ENCODE measurements around the gene ZNRF1.

The ZNRF1 gene

DNA sequence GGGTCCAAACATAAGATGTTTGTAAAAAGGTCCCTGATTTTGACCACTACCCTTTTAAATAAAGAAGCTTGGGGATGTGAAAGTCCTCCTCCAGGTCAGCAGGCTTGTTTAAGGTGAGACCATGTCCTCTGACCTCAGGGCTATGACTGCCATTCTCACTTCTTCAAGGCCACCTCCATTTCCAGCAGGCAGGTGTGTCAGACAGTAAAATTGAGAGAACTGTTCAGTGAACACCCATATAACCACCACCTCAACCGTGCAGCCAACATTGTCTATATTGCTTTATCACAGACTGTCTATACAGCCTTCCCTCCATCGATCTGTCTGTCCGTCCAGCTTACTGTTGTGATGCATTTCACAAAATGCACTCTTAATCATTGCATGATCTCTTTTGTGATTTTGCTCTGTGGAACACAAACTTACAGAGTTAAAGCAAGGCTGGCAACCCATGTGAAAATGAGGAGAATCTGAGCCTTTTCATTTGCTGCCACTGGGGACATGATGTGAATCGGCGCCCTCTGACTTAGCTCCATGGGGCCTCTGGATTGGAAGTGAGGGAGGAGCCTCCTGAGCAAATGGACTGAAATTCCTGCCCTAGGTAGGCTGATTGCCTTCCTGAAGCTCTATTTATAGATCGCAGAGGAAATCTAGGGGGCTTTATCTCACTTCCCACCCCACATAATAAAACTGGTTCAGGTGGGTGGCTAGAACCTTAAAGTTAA lies 53.8 kb downstream of the ZNRF1 start:
- no peak for DNase-seq (ENCODE audit: low read depth)
- TF ChIP-seq, protein P1, sequence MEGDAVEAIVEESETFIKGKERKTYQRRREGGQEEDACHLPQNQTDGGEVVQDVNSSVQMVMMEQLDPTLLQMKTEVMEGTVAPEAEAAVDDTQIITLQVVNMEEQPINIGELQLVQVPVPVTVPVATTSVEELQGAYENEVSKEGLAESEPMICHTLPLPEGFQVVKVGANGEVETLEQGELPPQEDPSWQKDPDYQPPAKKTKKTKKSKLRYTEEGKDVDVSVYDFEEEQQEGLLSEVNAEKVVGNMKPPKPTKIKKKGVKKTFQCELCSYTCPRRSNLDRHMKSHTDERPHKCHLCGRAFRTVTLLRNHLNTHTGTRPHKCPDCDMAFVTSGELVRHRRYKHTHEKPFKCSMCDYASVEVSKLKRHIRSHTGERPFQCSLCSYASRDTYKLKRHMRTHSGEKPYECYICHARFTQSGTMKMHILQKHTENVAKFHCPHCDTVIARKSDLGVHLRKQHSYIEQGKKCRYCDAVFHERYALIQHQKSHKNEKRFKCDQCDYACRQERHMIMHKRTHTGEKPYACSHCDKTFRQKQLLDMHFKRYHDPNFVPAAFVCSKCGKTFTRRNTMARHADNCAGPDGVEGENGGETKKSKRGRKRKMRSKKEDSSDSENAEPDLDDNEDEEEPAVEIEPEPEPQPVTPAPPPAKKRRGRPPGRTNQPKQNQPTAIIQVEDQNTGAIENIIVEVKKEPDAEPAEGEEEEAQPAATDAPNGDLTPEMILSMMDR (IDR thresholded peaks at IDR 0.05; ENCODE audit: low read depth, low read length, missing control alignments): no peak
- in situ Hi-C loops (cut with HindIII; ENCODE audit: low sequenced_read_pairs): no loop called here
- H3K4me3 ChIP-seq (ENCODE audit: low read depth, low read length): no peak overlapping the region

DNA sequence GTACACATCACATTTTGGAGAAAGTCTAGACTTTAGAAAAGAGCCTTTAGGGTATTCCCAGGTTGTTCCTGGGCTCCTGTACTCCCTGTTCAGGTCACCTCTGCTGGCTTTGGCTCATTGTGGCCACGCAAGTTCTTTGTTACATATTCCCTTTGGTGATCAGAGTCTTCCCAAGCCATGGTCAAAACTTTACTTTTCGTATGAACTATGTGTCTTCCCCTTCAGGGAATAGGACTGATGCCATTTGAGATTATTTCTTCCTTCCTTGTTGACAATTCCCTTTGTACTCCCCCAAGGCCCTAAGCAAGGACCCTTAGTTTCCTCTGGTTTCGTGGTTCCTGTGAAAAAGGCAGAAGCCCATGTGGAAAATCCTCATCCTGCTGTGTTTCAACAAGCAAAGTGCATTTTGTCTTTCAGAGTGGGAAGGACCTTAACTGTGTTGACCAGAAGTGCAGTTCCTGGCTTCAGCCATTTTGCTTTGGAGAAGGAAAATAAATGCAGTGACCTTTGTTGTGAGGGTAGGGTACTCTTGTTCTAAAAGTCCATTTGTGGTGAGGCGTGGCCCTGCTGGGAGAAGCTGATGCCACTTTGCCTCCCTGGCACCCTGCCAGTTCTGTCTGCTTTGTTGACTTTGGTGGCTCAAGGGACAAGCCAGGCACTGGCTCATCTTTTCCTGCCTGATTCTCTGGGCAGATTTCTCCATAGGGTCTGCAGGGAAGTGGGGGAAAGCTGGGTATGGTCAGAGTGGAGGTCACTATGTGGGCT lies 55.1 kb downstream of the ZNRF1 start:
- no peak for DNase-seq (ENCODE audit: low read depth)
- in situ Hi-C loops (cut with HindIII; ENCODE audit: low sequenced_read_pairs): no loop called here
- TF ChIP-seq, protein P1 (IDR thresholded peaks at IDR 0.05; ENCODE audit: low read depth, low read length, missing control alignments): no peak
- H3K4me3 ChIP-seq (ENCODE audit: low read depth, low read length): no peak overlapping the region

DNA sequence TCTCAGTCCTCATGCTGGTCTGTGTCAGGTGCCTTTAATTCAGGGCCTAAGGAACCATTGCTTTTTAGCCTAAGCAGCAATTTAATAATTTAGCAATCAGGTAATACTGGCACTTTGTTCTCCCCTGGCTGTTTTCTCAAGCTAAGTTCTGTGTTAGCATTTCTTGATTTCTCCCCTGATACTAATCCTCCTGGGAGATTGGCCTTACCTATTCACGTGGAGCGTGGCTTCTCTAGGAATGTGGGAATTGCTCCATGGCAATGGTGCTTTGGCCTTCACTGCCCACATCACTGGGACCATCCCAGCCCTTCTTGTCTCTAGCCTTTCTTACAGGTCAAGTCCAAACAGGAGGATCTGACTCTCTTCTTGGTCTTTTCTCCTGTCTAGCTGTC lies 55.7 kb downstream of the ZNRF1 start:
- TF ChIP-seq, protein P1 (IDR thresholded peaks at IDR 0.05; ENCODE audit: low read depth, low read length, missing control alignments): no peak
- H3K4me3 ChIP-seq (ENCODE audit: low read depth, low read length): no peak overlapping the region
- in situ Hi-C loops (cut with HindIII; ENCODE audit: low sequenced_read_pairs): no loop called here
- no peak for DNase-seq (ENCODE audit: low read depth)

DNA sequence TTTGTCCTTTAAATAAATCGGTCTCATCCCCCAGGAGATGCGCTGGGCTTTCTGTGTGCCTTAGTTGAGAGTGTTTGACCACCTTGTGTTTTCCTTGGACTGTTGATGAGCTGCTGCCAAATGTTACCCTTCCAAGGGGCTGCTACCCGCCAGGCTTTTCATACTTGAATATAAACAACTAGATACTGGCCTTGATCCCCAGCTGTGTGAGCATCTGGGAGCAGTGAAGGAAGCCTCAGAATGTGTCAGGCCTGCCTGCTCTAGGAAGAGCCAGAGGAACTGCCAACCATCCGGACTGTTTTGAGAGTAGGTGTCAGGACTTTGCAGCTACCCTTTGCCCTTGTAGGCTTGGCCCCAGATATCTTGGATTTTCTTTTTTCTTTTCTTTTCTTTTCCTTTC lies 60.0 kb downstream of the ZNRF1 start:
- in situ Hi-C loops (cut with HindIII; ENCODE audit: low sequenced_read_pairs): no loop called here
- TF ChIP-seq, protein P1 (IDR thresholded peaks at IDR 0.05; ENCODE audit: low read depth, low read length, missing control alignments): no peak
- no peak for DNase-seq (ENCODE audit: low read depth)

DNA sequence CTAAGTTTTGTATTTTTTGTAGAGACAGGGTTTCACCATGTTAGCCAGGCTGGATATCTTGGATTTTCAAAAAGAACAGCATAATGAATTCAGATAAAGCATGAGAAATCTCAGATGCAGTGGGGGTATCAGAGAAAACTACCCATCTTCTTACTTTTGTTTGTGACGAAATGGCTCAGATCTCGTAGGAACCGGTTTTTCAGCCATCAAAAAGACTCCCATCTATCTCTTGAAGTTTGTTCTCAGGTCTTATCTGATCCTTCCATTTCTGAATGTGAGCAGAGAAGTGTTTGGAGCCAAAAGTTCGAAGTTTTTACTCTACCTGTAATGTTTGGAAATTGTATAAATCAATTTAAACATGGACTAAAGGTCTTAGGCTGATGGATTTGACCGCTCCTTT lies 60.6 kb downstream of the ZNRF1 start:
- DNase-seq (ENCODE audit: low read depth): no peak
- TF ChIP-seq, protein P1 (IDR thresholded peaks at IDR 0.05; ENCODE audit: low read depth, low read length, missing control alignments): no peak
- H3K4me3 ChIP-seq (ENCODE audit: low read depth, low read length): no peak overlapping the region
- in situ Hi-C loops (cut with HindIII; ENCODE audit: low sequenced_read_pairs): no loop called here

More for the DNA sequence above, 60.0 kb downstream of the ZNRF1 start:
- H3K4me3 ChIP-seq (ENCODE audit: low read depth, low read length): no peak overlapping the region

DNA sequence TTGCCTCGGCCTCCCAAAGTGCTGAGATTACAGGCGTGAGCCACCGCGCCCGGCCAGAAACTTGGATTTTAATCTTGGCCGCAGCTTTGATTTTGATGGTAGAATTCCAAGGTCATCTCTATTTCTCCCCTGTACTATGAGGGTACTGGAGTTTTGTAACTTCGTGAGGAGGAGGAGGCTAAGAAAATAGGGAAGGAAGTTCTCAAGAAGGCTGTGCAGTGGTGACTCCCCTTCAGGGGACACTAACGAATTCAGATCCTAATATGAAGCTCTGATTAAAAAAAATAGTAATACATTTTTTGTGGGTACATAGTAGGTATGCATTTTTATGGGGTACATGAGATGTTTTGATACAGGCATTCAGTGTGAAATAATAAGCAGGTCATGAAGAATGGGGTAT lies 61.9 kb downstream of the ZNRF1 start:
- H3K4me3 ChIP-seq (ENCODE audit: low read depth, low read length): no peak overlapping the region
- DNase-seq (ENCODE audit: low read depth): no peak
- in situ Hi-C loops (cut with HindIII; ENCODE audit: low sequenced_read_pairs): no loop called here
- TF ChIP-seq, protein P1 (IDR thresholded peaks at IDR 0.05; ENCODE audit: low read depth, low read length, missing control alignments): no peak
